Pancreas (tissue), 10 donors: ENCODE measurements around the gene MEIS1. TPM values are rescaled to one million over a fixed set of nuclear protein-coding genes. Genes with fewer than 3 reads are reported as not detected.

Source experiments
- ATAC-seq, 4 donors: fragments of 200-7000 bp; cut with Tn5 transposase; one replicate each; pipeline versions ENCODE4 v1.8.0 to v1.9.1; 2020; ENCODE audit warnings: mild to moderate bottlenecking in 4 of 4, moderate library complexity in 4 of 4
- DNase-seq, 6 donors: peaks; one replicate each; pipeline ENCODE4 v3.0.0-alpha.2; 2020
- FAIRE-seq: peaks from 2 replicates; lab custom pipeline; 2012; peaks lifted over from hg19 to GRCh38; lab: Jason Lieb, UNC
- H3K27ac ChIP-seq, 4 donors: fragments of 200-600 bp; sonication (generic); 1 replicate in 3 of 4; 2 replicates in 1 of 4; pipeline versions ENCODE4 v1.5.0 to v1.8.0; 2020
- H3K27me3 ChIP-seq, 4 donors: fragments of 200-600 bp; one replicate each; pipeline ENCODE4 v1.8.0; 2021
- H3K36me3 ChIP-seq, 3 donors: fragments of 200-600 bp; sonication (generic) in 1 of 3; one replicate each; pipeline versions ENCODE4 v1.5.0 to v1.8.0; 2020 to 2021
- H3K4me1 ChIP-seq, 3 donors: fragments of 200-600 bp; one replicate each; pipeline ENCODE4 v1.8.0; 2021
- H3K4me3 ChIP-seq, 4 donors: fragments of 200-600 bp; sonication (generic) in 2 of 4; one replicate each; pipeline versions ENCODE4 v1.5.0 to v1.8.0; 2020 to 2021
- H3K9me3 ChIP-seq, 4 donors: fragments of 200-600 bp; one replicate each; pipeline ENCODE4 v1.8.0; 2021
- WGBS, 2 donors: extraction: QIAGEN DNeasy Blood & Tissue Kit; methylation state at CpG; one replicate each; pipeline ENCODE4 v1.1.7; 2013; 5-methylcytosine and 5-hydroxymethylcytosine counted together
- intact Hi-C, 3 donors: fragments of 100-400 bp; cut with DNase I; formaldehyde crosslinking; loops; one replicate each; pipeline versions ENCODE4 v1.11.1 to v1.14.2; 2022
- polyA plus RNA-seq, 2 donors: library from polyadenylated mRNA; stranded (reverse); fragments of 200-250 nt; gene quantifications; one replicate each; pipeline ENCODE4 v1.2.3, GENCODE V29; 2013
- total RNA-seq, 6 donors: library from RNA; stranded (reverse); fragmentation: NEBNext Ultra II Directional in 4 of 6; extraction: Animal tissue kit (Norgen Biotek cat#: 25700) in 4 of 6; gene quantifications; one replicate each; pipeline versions ENCODE4 v1.2.1 to v1.2.4, GENCODE V29; 2021 to 2023
- TF ChIP-seq, protein P1 (sequence below), 4 donors: fragments of 200-600 bp; sonication (generic) in 3 of 4; IDR thresholded peaks; one replicate each; pipeline versions ENCODE4 v1.5.0 to v1.8.0; 2021; ENCODE audit warnings: antibody characterized with exemption in 4 of 4
- donor health status: healthy with polysubstance abuse.
- donor health status: DM: no; HTN: no; CAD: no; lungs with moderate emphysema.
- donor health status: DM: no; HTN: no; CAD: no.
- donor health status: control.
- donor health status: control.
- donor health status: Bipolar disorder and iron deficiency.
- donor health status: DM: yes; HTN: yes; CAD: no.
- donor health status: DM: no; HTN: no; CAD: no.
- donor health status: DM: no; HTN: no; CAD: no.
- donor health status: DM: yes; HTN: yes; CAD: no.

Gene MEIS1
- total and polyA plus RNA-seq, 8 donors = 41.3 to 129 (median 58.4) TPM

DNA sequence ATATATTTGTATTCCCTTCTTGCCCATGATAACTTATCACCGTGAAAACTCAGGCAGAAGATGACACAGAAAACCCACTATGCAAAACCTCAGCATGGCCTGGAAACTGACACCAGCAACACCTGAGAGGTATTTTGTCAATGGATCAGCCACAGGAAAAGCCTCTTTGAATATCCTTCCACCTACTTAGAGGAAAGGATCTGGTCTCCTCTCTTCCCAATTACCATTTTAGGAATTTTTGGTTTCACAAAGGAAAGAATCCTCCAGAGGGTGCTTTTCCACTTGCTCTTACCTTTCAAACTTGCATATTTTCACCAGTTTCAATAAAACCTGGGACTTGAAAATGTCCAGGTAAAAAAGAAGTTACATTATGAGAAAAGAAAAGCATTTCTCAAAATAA, 20.0 kb upstream of the MEIS1 start:
- intact Hi-C loops = no loop called here
- H3K4me3 ChIP-seq = no peak overlapping the region
- TF ChIP-seq, protein P1, sequence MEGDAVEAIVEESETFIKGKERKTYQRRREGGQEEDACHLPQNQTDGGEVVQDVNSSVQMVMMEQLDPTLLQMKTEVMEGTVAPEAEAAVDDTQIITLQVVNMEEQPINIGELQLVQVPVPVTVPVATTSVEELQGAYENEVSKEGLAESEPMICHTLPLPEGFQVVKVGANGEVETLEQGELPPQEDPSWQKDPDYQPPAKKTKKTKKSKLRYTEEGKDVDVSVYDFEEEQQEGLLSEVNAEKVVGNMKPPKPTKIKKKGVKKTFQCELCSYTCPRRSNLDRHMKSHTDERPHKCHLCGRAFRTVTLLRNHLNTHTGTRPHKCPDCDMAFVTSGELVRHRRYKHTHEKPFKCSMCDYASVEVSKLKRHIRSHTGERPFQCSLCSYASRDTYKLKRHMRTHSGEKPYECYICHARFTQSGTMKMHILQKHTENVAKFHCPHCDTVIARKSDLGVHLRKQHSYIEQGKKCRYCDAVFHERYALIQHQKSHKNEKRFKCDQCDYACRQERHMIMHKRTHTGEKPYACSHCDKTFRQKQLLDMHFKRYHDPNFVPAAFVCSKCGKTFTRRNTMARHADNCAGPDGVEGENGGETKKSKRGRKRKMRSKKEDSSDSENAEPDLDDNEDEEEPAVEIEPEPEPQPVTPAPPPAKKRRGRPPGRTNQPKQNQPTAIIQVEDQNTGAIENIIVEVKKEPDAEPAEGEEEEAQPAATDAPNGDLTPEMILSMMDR (IDR thresholded peaks at IDR 0.05) = no peak
- no peaks in the 10 kb centered on the region for H3K27me3 ChIP-seq
- no peaks in the 10 kb centered on the region for H3K36me3 ChIP-seq
- H3K4me1 ChIP-seq = no peaks in the 10 kb centered on the region
- ATAC-seq = no peak
- no peak for DNase-seq
- H3K9me3 ChIP-seq = no peaks in the 10 kb centered on the region
- H3K27ac ChIP-seq = no peak overlapping the region
- FAIRE-seq = no peak
- 63 to 67% methylated on average over 1 of the region's 1 CpG for WGBS, 2 donors

DNA sequence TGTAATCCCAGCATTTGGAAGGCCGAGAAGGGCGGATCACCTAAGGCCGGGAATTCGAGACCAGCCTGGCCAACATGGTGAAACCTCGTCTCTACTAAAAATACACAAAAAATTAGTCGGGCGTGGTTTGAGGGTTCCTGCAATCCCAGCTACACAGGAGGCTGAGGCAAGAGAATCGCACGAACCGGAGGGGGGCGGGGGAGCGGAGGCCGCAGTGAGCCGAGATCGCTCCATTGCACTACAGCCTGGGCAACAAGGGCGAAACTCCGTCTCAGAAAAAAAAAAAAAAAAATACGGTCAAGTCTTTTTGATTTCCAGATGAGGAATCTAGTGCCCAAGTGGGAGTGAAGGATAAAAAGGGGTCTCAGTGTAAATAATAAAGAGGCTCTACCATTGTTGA, 16.5 kb upstream of the MEIS1 start:
- H3K4me3 ChIP-seq = no peak overlapping the region
- H3K36me3 ChIP-seq = no peaks in the 10 kb centered on the region
- no peak for DNase-seq
- ATAC-seq = no peak
- FAIRE-seq = no peak
- no peak overlapping the region for H3K27ac ChIP-seq
- 96% methylated on average over 18 of the region's 18 CpGs for WGBS, 2 donors
- H3K4me1 ChIP-seq = no peaks in the 10 kb centered on the region
- no peaks in the 10 kb centered on the region for H3K9me3 ChIP-seq
- intact Hi-C loops = no loop called here
- TF ChIP-seq, protein P1 (IDR thresholded peaks at IDR 0.05) = no peak
- H3K27me3 ChIP-seq = no peaks in the 10 kb centered on the region

DNA sequence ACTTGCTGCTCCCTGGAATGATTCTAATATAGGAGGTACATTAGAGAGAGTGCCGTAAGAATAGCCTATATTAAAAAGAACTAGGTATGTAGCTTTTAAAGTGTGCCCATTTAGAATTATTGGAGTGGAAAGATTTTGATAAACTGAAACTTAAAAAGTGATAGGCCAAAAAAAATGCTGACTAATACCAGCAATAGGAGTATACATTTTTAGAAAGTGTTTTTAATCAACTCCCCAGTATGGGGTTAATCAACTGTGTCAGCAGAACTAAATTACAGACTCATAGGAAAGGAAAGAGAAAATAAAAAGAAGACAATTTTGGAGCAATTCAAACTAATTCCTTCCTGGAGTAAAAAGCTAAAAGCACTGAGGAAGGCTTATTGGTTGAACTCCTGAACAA, 13.3 kb upstream of the MEIS1 start:
- H3K27ac ChIP-seq = no peak overlapping the region
- DNase-seq = no peak
- FAIRE-seq = no peak
- H3K4me1 ChIP-seq = no peaks in the 10 kb centered on the region
- H3K36me3 ChIP-seq = no peaks in the 10 kb centered on the region
- ATAC-seq = no peak
- H3K4me3 ChIP-seq = no peak overlapping the region
- 88 to 98% methylated on average over 1 of the region's 1 CpG for WGBS, 2 donors
- TF ChIP-seq, protein P1 (IDR thresholded peaks at IDR 0.05) = no peak
- intact Hi-C loops = no loop called here
- H3K9me3 ChIP-seq = no peaks in the 10 kb centered on the region
- no peaks in the 10 kb centered on the region for H3K27me3 ChIP-seq

DNA sequence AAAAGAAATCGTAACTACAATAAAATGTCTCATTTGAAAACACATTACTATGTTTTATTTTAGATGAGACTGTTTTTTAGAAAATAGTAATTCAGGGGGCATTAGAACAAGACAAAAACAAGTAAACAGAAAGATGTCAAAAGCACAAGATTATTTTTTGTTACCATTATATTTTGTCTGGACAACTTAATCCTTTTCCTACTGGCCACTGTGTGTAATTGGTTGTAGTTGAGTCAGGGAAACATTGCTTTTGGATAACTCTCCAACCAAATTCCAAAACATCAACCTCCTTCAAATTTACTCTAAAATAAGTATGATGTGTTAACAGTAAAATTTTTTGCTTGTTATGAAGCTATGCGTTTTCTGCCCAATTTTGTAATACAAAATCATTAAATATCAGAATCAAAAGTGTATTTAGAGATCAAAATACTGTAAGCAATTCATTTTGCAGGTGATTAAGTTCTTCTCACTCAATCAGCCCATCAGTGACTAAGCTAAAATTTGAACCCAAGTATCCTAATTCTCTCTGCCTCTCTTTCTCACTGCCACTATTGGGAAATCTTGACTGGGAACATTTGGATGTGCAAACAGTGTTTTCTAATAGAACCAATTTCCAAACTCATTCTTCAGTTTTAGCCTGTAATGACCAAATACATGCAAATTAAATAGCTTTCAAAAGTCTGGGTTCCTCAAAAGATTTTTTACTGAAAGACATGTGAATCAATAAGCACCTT, 11.4 kb upstream of the MEIS1 start:
- TF ChIP-seq, protein P1 (IDR thresholded peaks at IDR 0.05) = no peak
- DNase-seq = no peak
- Histone ChIP-seq H3K4me3 (no peak overlapping the region), H3K27ac (no peak overlapping the region), H3K36me3 (no peaks in the 10 kb centered on the region), H3K4me1 (no peaks in the 10 kb centered on the region), H3K27me3 (no peaks in the 10 kb centered on the region), H3K9me3 (no peaks in the 10 kb centered on the region)
- WGBS, 2 donors = 95 to 96% methylated on average over 2 of the region's 2 CpGs
- ATAC-seq = no peak
- no peak for FAIRE-seq
- intact Hi-C loops = no loop called here
